ENCODE measurements around the gene CORO2B. TPM values are rescaled to one million over a fixed set of nuclear protein-coding genes. Genes with fewer than 3 reads are reported as not detected.

The CORO2B gene
- total RNA-seq, 4 donors from 2014 or later: 1.3 to 3.3 (median 2.3) TPM

DNA sequence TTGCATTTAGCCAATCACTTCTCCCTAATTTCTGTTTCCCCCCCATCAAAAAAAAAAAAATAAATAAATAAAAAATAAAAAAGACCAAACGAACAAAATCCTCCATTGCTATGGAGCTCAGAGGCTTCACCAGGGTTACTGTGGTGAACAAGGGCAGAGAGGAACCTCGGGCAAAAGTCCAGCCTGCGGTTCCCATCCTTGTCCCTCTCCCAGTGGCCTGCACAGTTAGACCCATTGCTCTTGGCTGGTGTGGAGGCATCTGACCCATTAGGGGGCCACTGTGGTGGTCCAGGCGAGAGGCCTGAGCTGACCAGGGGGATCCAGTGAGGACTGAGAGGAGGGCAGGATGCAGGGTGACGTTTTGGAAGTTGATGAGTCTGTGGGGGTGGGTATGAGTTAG is 18.8 kb downstream of the CORO2B start:
- H3K27ac ChIP-seq: no peak overlapping the region
- TF ChIP-seq, protein P1, sequence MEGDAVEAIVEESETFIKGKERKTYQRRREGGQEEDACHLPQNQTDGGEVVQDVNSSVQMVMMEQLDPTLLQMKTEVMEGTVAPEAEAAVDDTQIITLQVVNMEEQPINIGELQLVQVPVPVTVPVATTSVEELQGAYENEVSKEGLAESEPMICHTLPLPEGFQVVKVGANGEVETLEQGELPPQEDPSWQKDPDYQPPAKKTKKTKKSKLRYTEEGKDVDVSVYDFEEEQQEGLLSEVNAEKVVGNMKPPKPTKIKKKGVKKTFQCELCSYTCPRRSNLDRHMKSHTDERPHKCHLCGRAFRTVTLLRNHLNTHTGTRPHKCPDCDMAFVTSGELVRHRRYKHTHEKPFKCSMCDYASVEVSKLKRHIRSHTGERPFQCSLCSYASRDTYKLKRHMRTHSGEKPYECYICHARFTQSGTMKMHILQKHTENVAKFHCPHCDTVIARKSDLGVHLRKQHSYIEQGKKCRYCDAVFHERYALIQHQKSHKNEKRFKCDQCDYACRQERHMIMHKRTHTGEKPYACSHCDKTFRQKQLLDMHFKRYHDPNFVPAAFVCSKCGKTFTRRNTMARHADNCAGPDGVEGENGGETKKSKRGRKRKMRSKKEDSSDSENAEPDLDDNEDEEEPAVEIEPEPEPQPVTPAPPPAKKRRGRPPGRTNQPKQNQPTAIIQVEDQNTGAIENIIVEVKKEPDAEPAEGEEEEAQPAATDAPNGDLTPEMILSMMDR (IDR thresholded peaks at IDR 0.05): no peak
- TF ChIP-seq EP300 (IDR thresholded peaks at IDR 0.05) (no peak), POLR2A (IDR thresholded peaks at IDR 0.05) (no peak), POLR2AphosphoS5 (IDR thresholded peaks at IDR 0.05) (no peak)

DNA sequence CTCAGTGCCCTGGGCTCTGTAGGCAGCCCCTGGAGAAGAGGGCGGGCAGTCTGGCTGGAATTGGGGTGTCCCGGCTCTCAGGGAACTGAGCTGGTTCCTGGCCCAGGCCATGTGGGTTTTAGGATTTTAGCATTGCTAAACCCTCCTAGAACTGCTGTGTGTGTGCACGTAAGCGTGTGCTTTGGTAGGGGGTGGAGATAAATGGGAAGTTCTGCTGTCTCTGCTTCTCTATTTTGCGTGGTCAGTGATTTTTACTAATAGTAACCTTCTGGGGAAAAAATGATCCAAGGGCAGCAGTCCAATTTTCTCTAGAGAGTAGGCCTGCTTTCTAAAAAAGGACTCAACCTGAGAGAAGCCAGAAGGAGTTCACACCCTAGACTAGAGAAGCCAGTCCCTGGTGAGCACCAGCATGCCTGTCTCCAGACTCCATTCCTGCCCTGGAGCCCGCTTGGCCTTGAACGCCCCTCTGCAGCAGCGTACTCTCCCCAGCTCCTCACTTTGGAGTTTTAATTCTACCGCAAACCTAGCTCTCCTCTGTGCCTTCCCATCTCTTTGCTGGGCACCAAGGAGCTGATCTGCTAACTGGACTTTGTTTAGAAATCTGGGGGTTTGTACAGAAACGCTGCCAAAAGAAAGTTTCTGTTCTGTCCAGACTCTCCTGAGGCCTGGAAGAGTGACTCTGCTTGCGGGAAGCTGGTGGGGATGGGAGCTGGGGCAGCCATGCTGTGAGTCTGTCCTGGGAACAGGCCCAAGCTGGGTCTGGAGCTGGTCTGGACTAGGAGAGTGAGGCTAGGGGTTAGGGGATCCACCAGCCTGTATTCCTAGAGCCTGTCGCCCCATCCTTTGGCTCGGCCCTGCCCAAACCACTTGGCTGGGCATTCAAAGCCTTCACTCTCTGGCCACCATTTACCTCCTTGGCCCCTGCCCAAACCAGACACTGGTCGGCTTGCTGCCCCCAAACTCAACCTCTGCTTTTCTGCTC is 19.7 kb downstream of the CORO2B start:
- Histone ChIP-seq H3K4me1 (peaks cover 55% of the 10 kb centered on the region), H3K36me3 (no peaks in the 10 kb centered on the region), H3K4me3 (no peak overlapping the region), H3K27ac (peak overlapping the region; percentile 28), H3K9me3 (no peaks in the 10 kb centered on the region), H3K27me3 (no peaks in the 10 kb centered on the region)
- TF ChIP-seq POLR2AphosphoS5 (IDR thresholded peaks at IDR 0.05) (peak in 1 of 3 donors; percentile 14), POLR2A (IDR thresholded peaks at IDR 0.05) (no peak)
- DNase-seq (ENCODE audit: low spot score in 2 of 2): peak in 1 of 2 donors; percentile 60
- 63% methylated on average over 14 of the region's 14 CpGs for WGBS

More for the DNA sequence above, 18.8 kb downstream of the CORO2B start:
- 76% methylated on average over 5 of the region's 5 CpGs for WGBS
- DNase-seq (ENCODE audit: low spot score in 2 of 2): peak in 1 of 2 donors; percentile 56
- no peaks in the 10 kb centered on the region for H3K9me3 ChIP-seq
- no peaks in the 10 kb centered on the region for H3K27me3 ChIP-seq
- no peaks in the 10 kb centered on the region for H3K36me3 ChIP-seq
- H3K4me3 ChIP-seq: no peak overlapping the region
- peaks cover 55% of the 10 kb centered on the region for H3K4me1 ChIP-seq

DNA sequence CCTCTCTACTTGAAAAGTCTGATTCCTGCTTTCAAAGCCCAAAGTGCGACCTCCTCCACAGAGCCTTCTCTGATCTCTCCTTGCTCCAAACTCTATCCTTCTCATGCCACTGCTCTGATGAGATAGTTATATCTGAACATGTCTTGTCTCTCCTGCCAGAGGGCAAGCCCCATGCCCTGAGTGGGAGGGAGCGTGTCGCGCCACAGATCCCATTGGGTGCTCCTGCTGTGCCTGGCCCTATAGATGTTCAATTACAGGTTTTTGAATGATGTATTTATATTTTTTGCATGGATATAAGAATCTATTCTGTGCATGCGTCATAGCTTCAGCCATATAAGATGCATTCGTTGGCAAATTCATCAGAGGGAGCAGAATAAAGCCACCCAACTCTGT is 20.4 kb downstream of the CORO2B start:
- Histone ChIP-seq H3K4me3 (no peak overlapping the region), H3K27ac (peak overlapping the region; percentile 28), H3K9me3 (no peaks in the 10 kb centered on the region), H3K4me1 (peaks cover 55% of the 10 kb centered on the region), H3K36me3 (no peaks in the 10 kb centered on the region), H3K27me3 (no peaks in the 10 kb centered on the region)
- 84% methylated on average over 6 of the region's 6 CpGs for WGBS
- no peak for TF ChIP-seq EP300 (IDR thresholded peaks at IDR 0.05)
- TF ChIP-seq POLR2A (IDR thresholded peaks at IDR 0.05): no peak
- TF ChIP-seq, protein P1 (IDR thresholded peaks at IDR 0.05): no peak
- TF ChIP-seq POLR2AphosphoS5 (IDR thresholded peaks at IDR 0.05): no peak
- DNase-seq (ENCODE audit: low spot score in 2 of 2): no peak

DNA sequence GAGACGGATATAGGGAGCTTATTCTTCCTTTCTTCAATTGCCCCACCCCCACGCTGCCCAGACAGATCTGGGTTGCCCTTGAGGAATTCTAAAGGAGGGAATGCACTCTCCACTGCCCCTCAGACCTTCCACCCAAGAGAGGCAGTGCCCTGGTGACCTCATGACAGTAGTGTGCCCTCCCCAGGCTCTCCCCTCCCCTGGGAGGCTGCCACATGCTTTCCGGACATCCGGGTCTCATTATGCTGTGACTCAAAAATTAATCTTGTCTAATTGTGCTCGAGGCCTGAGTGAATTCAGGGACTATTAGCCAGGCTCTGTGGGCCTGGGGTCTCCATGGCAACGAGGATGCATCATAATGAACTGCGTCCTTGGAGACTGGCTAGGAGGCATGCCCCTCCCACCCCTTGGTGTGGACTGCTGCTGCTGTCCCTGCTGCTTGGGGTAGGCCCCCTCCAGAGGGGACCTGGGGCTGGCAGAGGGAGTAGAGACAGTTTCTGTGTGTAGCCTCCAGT is 20.8 kb downstream of the CORO2B start:
- DNase-seq (ENCODE audit: low spot score in 2 of 2): no peak
- WGBS: 73% methylated on average over 6 of the region's 7 CpGs
- no peak for TF ChIP-seq POLR2AphosphoS5 (IDR thresholded peaks at IDR 0.05)
- no peak for TF ChIP-seq POLR2A (IDR thresholded peaks at IDR 0.05)
- no peak for TF ChIP-seq EP300 (IDR thresholded peaks at IDR 0.05)
- TF ChIP-seq, protein P1 (IDR thresholded peaks at IDR 0.05): no peak
- H3K27ac ChIP-seq: peak overlapping the region; percentile 37
- H3K36me3 ChIP-seq: no peaks in the 10 kb centered on the region
- H3K4me1 ChIP-seq: peaks cover 55% of the 10 kb centered on the region
- no peaks in the 10 kb centered on the region for H3K9me3 ChIP-seq
- no peaks in the 10 kb centered on the region for H3K27me3 ChIP-seq
- no peak overlapping the region for H3K4me3 ChIP-seq

DNA sequence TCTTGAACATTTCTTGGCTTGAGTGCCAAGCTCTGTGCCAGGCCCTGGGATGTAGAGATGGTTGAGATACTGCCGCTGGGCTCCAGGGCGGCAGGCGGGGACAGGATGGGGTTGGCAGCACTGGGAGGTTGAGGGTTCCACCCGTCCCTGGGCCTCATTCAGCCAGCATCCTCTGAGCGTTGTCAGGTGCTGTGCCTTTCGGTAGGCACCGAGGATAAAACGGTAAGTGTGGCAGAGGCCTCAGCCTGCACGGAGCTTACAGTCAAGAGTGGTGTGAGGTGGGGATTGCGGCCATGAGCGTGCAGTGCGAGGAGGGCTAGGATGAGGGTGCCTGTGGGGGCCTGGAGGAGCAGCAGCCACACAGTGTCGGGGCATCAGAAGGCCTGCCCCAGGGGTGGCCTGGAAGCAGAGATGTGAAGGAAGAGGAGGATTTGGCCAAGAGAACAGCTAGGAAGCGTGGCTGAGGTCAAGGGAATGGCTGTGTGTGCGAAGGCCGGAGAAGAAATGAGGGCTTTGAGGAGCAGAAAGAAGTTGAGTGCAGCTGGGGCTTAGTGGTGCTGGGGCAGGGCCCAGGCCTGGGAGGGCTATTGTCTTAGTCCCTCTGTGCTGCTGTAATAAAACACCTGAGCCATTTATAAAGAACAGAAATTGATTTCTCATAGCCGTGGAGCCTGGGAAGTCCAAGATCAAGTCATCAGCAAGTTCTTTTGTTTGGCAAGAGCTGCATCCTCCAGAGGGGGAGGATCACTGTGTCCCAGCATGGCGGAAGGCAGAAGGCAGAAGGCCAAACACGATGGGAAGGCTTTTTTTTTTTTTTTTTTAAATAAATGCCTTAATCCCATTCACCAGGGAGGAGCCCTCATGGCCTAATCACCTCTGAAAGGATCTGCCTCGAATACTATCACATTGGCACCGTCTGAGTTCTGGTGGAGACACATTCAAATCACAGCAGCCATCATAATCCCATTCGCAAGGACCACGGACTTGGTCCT is 22.7 kb downstream of the CORO2B start:
- Histone ChIP-seq H3K4me3 (no peak overlapping the region), H3K27me3 (no peaks in the 10 kb centered on the region), H3K4me1 (peaks cover 55% of the 10 kb centered on the region), H3K27ac (peak overlapping the region; percentile 58), H3K36me3 (no peaks in the 10 kb centered on the region), H3K9me3 (no peaks in the 10 kb centered on the region)
- WGBS: 75% methylated on average over 22 of the region's 23 CpGs
- no peak for DNase-seq (ENCODE audit: low spot score in 2 of 2)
- TF ChIP-seq POLR2A (IDR thresholded peaks at IDR 0.05): no peak
- TF ChIP-seq POLR2AphosphoS5 (IDR thresholded peaks at IDR 0.05): no peak
- TF ChIP-seq EP300 (IDR thresholded peaks at IDR 0.05): no peak
- TF ChIP-seq, protein P1 (IDR thresholded peaks at IDR 0.05): no peak
